GM18873 (cell line): Measurements from ENCODE around the gene C10orf71.

Source experiments
- ATAC-seq: cut with Tn5 transposase; IDR thresholded peaks from one replicate; pipeline ENCODE4 v1.9.1; 2021; ENCODE audit warnings: mild to moderate bottlenecking, moderate library complexity, moderate number of reproducible peaks; ENCODE audit not compliant: unreplicated experiment, low FRiP score

C10orf71 gene, protein sequence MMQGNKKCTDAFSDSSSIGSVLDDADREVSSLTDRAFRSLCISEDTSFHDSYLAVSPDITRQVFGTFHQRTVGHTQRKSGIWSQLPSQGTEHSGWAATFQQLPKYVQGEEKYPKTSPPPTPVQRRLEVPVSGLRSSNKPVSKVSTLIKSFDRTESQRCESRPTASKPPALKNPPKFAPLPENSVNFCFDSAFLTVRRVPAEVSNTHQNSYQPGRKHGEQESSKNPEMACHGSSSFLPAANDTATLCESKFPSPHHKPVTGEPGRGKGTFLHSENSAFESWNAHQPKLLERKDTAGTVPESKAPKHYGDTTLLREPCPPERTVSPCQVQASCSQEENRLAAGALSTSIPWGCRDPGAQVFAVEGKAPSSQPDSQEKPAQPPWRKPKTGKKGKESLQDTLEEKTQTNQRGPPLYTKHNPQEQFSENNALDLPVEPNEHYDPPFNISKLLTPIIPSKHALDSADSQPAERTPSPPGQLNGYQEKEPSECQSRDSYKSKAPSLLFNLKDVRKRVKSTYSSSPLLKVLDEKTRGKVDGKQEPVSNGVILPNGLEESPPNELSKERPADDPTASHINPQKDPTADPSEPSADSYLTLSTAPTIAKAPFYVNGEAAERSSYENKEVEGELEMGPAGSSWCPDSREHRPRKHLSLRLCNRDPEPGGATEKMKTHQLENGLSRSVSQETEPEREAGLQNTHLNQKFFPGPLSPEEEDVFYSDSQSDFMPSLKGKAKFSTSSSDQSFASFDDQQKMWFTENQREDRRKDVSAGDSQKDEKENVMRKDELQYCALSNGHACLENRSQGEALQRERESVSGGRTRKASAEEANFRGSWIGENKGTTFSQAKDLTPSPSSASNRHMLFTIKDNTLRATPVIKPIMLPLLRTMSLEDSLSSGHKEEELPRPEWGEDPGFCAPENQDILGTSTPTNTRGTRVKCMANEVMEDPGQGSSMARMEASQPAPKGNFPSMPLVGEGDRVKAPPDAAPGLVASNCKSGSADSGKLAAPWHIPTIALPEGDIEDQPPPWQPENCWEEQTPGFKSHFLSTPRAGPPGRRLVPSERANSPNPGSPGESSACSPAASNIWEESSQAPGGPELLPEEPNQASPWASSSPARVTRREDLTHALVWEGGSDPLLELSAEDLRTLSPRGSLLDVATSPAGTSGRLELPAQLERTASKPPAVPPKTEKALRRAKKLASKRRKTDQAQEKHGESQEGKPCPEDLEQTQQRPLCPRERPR (N-terminal part only)

DNA sequence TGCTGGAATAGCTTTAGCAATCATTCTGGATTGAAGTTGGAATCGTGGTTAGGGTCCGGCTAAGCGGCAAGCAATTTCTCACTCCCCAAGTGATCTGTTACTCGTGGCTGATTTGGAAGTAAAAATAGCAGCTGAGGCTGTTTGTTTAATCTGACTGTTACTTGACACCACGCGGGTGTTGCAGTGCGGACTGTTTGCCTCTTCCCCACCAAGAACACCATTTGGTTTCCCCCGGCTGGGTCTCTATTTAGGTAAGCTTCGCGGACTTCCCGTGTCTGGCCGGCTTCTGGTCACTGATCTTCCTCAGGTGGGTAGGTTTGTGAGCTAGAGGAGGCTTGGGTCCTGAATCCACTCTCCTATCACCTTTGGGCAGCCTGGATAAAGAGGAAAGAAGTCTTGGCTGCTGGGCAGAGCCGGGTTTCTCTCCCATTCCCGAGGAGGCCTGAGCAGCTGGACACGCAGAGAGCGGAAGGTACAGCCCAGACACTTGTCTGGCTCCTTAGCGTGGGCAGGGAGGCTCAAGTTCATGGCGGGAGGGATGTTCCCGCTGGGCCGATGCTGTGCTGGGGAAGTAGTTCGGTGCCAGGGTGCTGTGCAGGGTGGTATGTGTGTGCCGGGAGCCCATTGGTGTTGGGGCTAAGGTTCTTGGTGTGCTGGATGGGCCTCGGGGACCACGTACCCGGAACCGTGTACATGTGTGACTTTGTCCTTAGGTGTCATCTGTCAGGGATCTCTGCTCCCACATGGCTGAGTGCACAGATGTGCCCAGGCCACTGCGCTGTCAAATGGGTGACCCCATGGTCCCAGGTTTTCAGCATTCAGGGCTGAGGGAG is at the start of gene C10orf71:
TSS of gene C10orf71 (plus strand) at position 188 of the 833 bp plus-strand sequence. CDS start 23,376 bp downstream, outside the sequence.
- no peak for ATAC-seq

DNA sequence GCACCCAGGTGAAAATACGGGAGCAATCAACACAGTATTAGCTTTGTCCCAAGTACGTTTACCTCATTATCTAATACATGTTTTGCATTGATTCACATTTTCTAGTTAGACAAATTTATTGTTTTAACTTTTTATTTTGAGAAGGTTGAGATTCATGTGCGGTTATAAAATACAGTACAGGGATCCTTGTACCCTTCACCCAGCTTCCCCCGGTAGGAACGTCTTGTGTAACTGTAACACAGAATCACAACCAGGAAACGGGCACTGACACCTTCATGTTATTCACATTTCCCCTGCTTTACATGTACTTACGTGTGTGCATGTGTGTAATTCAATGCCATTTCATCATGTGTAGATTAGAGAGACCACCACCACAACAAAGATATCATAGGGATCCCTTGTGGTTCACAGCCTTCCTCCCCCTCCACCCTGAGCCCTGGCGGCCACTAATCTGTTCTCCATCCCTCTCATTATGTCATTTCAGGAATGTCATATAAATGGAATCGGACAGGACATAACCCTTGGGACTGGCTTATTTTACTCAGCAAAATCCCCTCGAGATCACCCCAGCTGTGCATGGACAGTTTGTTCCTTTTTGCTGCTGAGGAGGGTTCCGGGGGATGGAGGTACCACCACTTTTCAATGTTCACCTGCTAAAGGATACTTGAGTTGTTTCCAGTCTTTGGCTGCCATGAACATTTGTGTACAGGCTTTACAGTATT is 46.5 kb upstream of the C10orf71 start:
- ATAC-seq, result no peak

DNA sequence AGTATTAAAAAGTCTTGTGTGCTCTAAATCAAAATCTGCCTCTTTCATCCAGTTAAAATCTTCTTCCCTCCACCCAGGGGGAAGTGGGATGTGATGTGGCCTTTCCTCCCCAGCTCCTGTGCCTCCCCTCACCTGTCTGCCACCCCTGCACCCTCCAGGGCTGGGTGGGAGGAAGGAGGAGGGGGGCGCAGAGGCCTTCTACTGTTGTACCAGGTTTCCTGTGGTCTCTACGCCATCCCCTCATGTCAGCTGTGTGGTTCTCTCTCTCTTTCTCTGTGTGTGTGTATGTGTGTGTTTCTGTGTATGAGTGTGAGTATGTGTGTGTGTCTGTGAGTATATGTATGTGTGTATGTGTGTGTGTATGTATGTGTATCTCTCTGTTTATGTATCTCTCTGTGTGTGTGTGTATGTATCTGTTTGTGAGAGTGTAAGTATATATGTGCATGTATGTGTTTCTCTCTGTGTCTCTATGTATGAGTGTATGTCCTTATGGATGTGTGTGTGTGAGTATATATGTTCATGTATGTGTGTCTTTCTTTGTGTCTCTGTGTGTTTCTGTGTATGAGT is 45.5 kb upstream of the C10orf71 start:
- ATAC-seq, result no peak

DNA sequence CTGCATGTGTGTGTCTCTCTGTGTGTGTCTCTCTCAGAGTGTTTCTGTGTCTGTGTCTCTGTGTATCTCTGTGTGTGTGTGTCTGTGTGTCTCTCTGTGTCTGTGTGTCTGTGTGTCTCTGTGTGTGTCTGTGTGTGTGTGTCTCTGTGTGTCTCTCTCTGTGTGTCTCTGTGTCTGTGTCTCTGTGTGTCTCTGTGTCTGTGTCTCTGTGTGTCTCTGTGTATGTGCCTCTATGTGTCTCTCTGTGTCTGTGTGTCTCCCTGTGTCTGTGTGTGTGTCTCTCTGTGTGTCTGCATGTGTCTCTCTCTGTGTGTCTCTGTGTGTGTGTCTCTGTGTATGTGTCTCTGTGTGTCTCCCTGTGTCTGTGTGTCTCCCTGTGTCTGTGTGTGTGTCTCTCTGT is 44.8 kb upstream of the C10orf71 start:
- ATAC-seq, result no peak

DNA sequence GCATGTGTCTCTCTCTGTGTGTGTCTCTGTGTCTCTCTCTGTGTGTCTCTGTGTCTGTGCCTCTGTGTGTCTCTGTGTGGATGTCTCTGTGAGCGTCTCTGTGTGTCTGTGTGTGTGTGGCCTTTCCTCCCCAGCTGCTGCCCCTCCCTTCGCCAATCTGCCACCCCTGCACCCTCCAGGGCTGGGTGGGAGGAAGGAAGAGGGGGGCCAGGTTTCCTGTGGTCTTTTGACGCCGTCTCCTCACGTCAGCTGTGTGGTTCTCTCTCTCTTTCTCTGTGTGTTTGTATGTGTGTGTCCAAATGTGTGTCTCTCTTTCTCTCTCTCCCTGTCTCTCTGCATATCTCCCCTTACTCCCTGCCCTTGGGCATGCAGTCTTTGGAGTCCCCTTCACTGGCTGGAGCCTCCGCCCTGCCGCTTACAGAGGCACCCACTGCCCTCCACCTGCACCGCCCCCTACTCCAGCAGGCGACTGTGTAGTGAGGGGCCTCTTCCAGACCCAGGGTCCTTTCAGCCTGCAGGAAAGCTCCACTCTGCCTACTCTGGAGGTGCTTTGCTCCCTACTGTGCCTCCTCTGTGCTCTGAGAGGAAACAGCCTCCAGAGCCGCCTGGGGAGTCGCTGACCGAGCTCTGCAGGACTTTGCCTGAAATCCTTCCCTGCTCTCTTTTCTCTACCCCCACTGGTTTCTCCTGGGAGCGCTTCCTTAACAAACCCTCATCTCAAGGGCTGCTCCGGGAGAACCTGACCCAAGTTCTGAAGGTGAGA is 44.2 kb upstream of the C10orf71 start:
- no peak for ATAC-seq

DNA sequence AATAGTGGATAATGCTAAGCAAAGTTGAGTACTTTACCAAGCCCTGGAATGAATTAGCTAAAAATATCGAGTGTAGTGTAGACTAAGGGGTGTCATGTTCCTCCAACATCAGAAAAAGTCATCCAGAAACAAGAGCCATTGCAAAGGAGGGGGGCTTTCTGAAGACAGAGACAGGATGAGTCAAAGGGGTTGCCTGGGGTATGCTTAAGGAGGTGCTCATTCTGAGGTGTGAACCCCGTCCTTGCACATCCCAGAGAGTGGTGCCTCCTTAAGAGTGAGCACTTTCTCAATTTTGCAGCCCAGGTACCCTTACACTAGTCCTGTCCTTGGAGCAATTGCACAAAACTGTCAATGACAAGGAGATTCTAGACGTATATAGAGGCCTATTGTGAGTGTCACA is 43.1 kb upstream of the C10orf71 start:
- no peak for ATAC-seq

DNA sequence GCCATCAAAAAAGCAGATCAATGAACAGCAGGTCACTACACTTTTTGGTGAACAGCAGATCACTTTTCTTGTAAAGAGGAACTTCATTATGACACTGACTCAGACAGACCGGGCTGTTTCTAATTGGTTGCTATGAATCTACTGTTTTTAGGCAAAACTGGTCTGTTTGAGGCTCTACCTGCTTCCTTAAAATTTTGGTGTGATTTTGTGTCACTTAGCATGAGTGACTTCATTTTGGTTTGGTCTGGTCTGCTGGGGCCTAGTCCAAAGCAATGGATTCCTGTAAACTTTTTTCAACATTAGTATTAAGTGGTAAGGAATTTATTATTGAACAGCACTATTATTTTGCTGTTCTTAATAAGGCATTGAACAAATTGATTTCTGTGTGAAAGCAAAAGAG is 41.8 kb upstream of the C10orf71 start:
- no peak for ATAC-seq

DNA sequence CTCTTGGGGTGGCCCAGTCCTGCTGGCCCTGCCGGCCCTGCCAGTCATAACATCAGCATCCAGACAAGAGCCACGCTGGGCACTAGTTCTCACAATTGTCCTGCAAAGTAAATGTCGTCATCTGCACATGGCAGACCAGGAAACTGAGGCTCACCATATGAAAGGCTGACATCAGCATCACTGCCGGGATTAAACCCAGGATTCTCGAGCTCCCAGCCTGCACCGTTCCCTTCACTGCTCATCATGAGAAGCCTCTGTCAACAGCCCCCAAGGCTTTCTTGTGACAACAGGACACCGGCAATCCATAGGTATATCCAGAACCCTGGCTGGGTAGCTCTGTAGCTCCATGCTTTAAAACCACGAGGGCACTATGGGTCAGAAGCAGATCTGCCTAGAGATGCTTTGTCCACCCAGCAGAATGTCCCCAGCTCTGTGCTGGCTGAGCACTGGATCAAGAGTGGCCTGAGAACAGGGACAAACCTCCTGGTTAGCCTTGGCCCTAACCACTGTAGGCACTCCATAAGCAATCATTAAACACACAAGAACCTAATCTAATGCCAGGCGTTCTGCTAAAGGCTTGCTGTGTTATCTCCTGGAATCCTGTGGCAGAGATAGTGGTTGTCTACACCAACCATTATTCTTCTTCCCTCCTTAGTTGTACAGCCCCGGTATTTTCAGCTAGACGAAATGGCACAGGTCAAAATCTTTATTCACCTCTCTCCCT is 41.2 kb upstream of the C10orf71 start:
- no peak for ATAC-seq

DNA sequence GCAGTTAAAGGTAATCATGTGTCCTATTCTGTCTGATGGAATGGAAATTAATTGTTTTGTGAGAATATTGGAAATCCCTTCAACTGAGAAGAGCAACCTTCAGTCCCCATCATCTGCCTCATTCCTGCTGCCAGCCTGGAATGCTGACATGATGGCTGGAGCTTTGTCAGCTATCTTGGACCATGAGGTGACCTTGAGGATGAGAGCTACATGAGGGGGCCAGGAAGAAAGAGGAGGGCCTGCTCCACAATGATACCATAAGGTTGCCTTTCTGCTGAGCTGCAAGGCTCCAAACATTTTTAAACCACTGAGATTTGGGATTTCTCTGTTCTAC is 40.7 kb upstream of the C10orf71 start:
- ATAC-seq, result no peak

DNA sequence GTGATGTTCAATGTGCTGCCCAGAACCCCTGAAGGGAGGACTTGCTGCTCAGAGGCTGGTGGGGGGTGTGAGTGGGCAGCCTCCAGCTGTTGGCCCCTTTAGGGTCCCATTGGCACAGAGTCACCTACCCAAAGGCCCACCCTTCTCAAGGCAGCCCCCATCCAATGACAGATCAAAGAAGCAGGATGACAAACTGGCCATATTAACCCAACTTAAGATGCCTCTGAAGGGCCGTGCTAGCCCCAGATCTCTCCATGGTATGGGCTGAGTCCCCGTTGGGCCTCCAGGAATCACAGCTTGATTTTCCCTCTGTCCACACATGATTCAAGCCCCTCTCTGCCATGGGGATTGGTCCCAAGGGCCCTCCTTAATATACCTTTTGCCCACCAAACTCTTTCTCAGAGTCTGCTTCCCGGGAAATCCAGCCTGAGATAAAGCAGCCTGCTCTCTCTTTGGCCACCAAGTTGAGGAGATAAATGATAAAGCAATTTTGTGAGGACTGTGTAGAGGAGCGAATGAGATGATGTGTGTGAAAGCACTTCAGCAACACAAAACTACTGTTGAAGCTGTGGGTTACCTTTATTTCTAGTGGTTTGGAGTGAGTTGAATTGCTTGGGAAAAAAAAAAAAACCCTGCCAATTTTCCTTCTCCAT is 38.2 kb upstream of the C10orf71 start:
- ATAC-seq, result no peak

DNA sequence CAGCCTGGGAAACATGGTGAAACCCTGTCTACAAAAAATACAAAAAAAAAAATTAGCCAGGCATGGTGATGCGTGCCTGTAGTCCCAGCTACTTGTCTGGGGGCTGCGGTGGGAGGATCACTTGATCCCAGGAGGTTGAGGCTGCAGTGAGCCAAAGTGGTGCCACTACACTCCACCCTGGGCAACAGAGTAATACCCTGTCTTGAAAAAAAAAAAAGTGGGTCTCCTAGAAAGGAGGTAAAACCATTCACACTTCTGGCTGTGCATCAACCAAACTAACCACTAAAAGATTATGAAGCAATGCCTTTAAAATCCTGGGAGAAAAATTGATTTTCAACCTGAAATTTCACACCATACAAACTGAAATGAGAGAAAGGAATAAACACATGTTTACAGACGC is 35.4 kb upstream of the C10orf71 start:
- no peak for ATAC-seq

DNA sequence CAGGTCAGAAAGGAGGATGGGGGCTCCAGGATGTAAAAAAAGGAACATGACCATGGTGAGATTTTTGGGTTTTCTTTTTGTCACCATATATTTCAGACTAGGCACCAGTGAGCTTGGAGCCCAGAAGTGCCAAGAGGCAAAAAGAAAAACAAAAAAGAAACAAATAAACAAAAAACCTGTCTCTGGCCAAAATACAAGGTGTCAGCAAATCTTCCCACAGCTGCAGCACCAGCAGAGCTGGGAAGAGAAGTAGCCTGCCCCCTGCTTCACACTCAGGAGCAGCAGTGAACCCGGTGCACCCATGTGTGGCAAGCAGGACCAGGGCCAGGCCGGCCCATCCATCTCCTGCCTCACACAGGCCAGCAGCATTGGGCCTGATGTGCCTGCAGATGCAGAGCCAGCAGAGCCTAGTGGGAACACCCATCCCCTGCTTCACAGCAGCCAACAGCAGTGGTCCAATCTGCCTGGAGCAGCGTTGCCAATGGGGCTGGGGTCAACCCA is 34.7 kb upstream of the C10orf71 start:
- ATAC-seq, result no peak

DNA sequence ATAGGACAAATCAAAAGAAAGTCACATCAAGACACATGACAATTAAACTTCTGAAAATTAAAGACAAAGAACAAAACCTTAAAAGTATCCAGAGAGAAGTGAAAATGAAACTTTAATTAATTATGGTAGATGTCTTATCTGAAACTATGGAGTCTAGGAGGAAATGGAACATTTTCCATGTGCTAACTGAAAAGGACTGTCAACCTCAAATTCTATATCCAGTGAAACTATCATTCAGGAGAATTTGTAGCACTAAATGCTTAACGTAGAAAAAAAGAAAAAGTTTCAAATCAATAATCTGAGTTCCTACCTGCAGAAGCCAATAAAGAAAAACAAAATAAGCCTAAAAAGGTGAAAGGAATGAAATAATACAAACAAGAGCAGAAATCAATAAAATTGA is 33.1 kb upstream of the C10orf71 start:
- ATAC-seq, result no peak

DNA sequence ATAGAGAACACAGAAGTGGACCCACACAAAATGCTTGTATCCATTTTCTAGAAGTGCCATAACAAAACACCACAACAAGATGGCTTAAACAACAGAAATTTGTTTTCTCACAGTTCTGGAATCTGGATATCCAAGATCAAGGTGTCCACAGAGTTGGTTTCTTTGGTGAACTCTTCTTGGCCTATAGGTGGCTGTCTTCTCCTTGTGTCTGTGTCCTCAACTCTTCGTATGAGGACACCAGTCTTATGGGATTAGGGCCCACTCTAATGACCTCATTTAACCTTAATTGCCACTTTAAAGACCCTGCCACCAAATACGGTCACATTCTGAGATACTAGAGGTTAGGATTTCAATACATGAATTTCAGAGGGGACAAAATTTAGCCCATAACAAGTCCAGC is 30.8 kb upstream of the C10orf71 start:
- no peak for ATAC-seq

DNA sequence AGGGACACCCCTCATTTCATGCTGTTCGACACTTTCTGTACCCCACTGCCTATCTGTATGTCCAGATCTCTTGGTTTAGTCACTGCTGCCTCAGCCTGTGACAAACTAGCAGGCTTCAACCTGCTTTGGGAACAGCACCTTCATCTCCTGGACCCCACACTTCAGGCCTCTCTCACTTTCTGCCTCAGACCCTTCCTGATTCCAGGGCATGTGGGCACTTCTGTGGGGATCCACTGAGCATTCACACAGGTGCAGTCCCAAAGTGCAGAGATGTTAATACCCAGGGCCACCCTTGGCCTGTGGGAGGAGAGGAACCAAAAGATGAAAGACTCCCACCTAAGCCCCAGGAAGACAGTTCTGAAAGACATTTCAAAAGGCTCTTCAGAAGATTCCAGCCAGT is 29.4 kb upstream of the C10orf71 start:
- ATAC-seq, result no peak

DNA sequence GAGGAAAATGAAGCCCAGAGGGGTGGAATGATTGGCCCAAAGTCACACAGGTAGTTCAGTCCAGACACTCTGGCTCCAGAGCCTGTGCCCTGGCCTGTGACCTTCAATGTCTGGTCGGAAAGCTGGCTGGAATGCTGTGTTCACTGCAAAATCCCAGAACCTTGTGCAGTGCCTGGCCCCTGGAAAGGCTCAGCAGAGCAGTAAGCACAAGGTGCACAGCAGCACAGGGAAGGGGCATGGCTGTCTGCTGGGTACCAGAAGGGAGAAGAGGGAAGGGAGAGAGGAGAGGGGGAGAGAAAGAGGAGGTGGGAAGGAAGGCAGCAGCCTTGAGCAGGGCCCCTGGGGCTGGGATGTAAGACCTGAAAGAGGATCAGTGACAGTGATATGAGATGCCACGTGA is 28.4 kb upstream of the C10orf71 start:
- no peak for ATAC-seq

DNA sequence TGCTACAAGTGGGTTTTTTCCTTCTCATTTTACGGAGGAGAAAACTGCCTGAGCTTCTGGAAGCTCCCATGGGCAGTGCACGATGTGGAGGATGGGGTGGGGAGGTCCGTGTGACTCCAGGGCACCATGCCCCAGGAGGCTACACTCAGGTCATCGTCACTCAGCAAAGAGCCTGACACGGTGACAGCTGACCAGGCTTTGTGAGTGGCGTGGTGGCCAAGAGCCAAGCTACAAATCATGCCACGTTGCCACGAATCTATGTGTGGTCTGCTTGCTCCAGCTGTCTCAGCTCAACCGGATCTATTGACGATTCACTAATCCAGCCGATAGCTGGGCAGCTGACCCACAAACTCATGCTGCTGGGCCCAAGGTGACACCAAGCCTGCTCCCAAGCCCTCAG is 27.6 kb upstream of the C10orf71 start:
- no peak for ATAC-seq
